Measurements from ENCODE around the gene FZD4. TPM values are rescaled to one million over a fixed set of nuclear protein-coding genes. Genes with fewer than 3 reads are reported as not detected.
A peak's percentile ranks its signal among the peaks of the same experiment; 100 is the strongest.

Gene FZD4
- total and polyA plus RNA-seq, 2 donors (not counting 3 experiments of a cell fraction or from before 2014, with no cell fraction given): 56.6 to 112 TPM

DNA sequence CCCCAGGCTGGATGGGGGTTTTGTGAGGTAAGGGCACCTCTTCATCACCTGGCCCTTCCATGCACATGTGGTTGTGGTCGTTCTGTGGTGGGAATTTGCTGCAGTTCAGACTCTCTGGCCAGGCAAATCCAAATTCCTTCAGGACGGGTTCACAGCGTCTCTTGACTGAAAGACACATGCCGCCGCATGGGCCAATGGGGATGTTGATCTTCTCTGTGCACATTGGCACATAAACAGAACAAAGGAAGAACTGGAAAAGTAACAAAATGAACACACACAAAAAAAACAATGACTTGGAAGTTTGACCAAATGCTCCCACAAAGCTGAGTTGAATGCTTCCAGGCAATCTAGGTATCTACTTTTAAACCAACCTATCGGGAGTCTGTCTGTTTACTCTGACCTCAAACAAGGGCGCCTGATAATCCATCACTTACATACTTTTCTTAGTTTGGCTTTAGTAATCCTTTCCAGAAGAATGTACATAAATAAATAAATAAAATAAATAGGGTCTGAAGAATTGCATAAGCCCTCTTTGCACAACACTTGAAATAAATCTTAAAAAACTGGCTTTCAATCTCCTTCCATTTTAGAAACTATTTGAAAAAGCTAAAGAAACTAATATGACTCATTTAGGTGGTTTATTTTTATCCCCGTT, 2.8 kb downstream of the FZD4 start:
- dilution Hi-C loops (cut with MboI; ENCODE audit: extremely low pct_ligation_motif_present, low sequenced_read_pairs) (no loop called here), intact Hi-C loops (cut with micrococcal nuclease) (no loop called here)
- POLR2A ChIA-PET: interaction anchor here (0.7 to 1.0 kb wide), 2 partner anchors 12 to 13 kb away, joined by 3 to 4 read pairs; no protein-coding TSS in a partner anchor
- no peak for TF ChIP-seq JUN (IDR thresholded peaks at IDR 0.05; ENCODE audit: borderline replicate concordance, insufficient read depth, insufficient read length, low read depth)
- TF ChIP-seq MYC (IDR thresholded peaks at IDR 0.05; ENCODE audit: low read depth, low read length): no peak
- TF ChIP-seq GATA2 (IDR thresholded peaks at IDR 0.05; ENCODE audit: insufficient read depth, insufficient read length, low read depth, low read length): no peak
- TF ChIP-seq, protein P1, sequence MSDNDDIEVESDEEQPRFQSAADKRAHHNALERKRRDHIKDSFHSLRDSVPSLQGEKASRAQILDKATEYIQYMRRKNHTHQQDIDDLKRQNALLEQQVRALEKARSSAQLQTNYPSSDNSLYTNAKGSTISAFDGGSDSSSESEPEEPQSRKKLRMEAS (IDR thresholded peaks at IDR 0.05; ENCODE audit: insufficient read depth, insufficient read length): no peak
- no peak for TF ChIP-seq FOS (IDR thresholded peaks at IDR 0.05; ENCODE audit: borderline replicate concordance, insufficient read depth, low read length)
- no peak for TF ChIP-seq POLR2AphosphoS5 (IDR thresholded peaks at IDR 0.05; ENCODE audit: insufficient read depth, low read depth, low read length)
- TF ChIP-seq, protein P2, sequence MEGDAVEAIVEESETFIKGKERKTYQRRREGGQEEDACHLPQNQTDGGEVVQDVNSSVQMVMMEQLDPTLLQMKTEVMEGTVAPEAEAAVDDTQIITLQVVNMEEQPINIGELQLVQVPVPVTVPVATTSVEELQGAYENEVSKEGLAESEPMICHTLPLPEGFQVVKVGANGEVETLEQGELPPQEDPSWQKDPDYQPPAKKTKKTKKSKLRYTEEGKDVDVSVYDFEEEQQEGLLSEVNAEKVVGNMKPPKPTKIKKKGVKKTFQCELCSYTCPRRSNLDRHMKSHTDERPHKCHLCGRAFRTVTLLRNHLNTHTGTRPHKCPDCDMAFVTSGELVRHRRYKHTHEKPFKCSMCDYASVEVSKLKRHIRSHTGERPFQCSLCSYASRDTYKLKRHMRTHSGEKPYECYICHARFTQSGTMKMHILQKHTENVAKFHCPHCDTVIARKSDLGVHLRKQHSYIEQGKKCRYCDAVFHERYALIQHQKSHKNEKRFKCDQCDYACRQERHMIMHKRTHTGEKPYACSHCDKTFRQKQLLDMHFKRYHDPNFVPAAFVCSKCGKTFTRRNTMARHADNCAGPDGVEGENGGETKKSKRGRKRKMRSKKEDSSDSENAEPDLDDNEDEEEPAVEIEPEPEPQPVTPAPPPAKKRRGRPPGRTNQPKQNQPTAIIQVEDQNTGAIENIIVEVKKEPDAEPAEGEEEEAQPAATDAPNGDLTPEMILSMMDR (IDR thresholded peaks at IDR 0.05; ENCODE audit: extremely low read depth in 1 of 2, insufficient read depth in 1 of 2, low read depth in 1 of 2, low read length in 2 of 2): no peak
- no peak for TF ChIP-seq EZH2 (IDR thresholded peaks at IDR 0.05; ENCODE audit: borderline replicate concordance, low read depth, low read length, severe bottlenecking)
- no peak for TF ChIP-seq POLR2A (IDR thresholded peaks at IDR 0.05; ENCODE audit: low read depth, low read length)
- FAIRE-seq (no peak), DNase-seq (ENCODE audit: low read depth, low spot score) (peak; percentile 75)
- BruUV-seq (replicated peaks): TSS peak; percentile 3
- Histone ChIP-seq H3K9ac (replicated peaks; ENCODE audit: extremely low read depth, insufficient read depth, low read length) (peak overlapping the region; percentile 89), H3K36me3 (ENCODE audit: control insufficient read depth in 2 of 2, extremely low read depth in 1 of 2, insufficient read depth in 2 of 2, low read length in 2 of 2) (peaks cover 5 to 14% of the 10 kb centered on the region in 2 experiments), H3K4me2 (ENCODE audit: insufficient read depth, low read length) (peak overlapping the region; percentile 95), H3K79me2 (ENCODE audit: control insufficient read depth, insufficient read depth, low read length) (peaks cover 77% of the 10 kb centered on the region), H3K9me1 (replicated peaks; ENCODE audit: control insufficient read depth, extremely low read depth, insufficient read depth, low read length) (no peaks in the 10 kb centered on the region), H3K27ac (ENCODE audit: insufficient read depth, low read depth, low read length) (peak overlapping the region; percentile 45), H3K4me1 (ENCODE audit: control insufficient read depth, extremely low read depth, insufficient read depth, low read length) (peaks cover 61% of the 10 kb centered on the region), H3K9me3 (replicated peaks; ENCODE audit: control insufficient read depth, insufficient read depth, low read length) (no peaks in the 10 kb centered on the region), H2AFZ (ENCODE audit: low read depth, low read length) (no peak overlapping the region), H4K20me1 (replicated peaks; ENCODE audit: control insufficient read depth, extremely low read depth, insufficient read depth, low read length) (no peaks in the 10 kb centered on the region), H3K4me3 (replicated peaks in 1 of 3; ENCODE audit: insufficient read depth in 1 of 3, low read depth in 1 of 3, low read length in 3 of 3) (peak overlapping the region; percentile 10 to 98 (median 95)), H3K27me3 (ENCODE audit: control insufficient read depth in 2 of 2, insufficient read depth in 2 of 2, low read length in 2 of 2) (no peaks in the 10 kb centered on the region)
- CTCF ChIA-PET: interaction anchor here (1.1 to 9.2 kb wide), 5 partner anchors 11 to 337 kb away, joined by 3 to 122 read pairs (median 4); no protein-coding TSS in a partner anchor
